Right lung (tissue), 5 donors: ENCODE measurements around the gene GPR62. TPM values are rescaled to one million over a fixed set of nuclear protein-coding genes. Genes with fewer than 3 reads are reported as not detected.

ENCODE experiments used
- DNase-seq, 2 donors: peaks; one replicate each; pipeline ENCODE4 v3.0.0-alpha.2; 2013
- polyA plus RNA-seq, 5 donors: library from polyadenylated mRNA; unstranded; fragments of 120-200 nt; gene quantifications; one replicate each; pipeline versions ENCODE4 v1.2.1 to v1.2.3, GENCODE V29; 2013; ENCODE audit warnings: inconsistent platforms in 1 of 5, low replicate concordance in 1 of 5; ENCODE audit not compliant: insufficient read length in 5 of 5, insufficient read depth in 1 of 5

Gene GPR62
- polyA plus RNA-seq, 5 donors, result 0.18 to 0.38 (median 0.28) TPM

- DNase-seq, result no peak
Measured at GRCh38 chr3:51949121-51949520, 6.1 kb upstream of the GPR62 start.

GRCh38 chr3:51950899-51951298, 4.3 kb upstream of the GPR62 start:
- DNase-seq, result no peak

GRCh38 chr3:51953445-51953844, 1.7 kb upstream of the GPR62 start:
- DNase-seq, result no peak

- DNase-seq, result no peak
Measured at GRCh38 chr3:51954105-51954504, 1.1 kb upstream of the GPR62 start.

GRCh38 chr3:51954713-51955112, 468 bp upstream of the GPR62 start:
- no peak for DNase-seq

GRCh38 chr3:51955893-51956770, 951 bp downstream of the GPR62 start:
- DNase-seq, result peak; percentile 71 to 72

- no peak for DNase-seq
Measured at GRCh38 chr3:51957520-51958205, 2.5 kb downstream of the GPR62 start.

- DNase-seq, result no peak
Measured at GRCh38 chr3:51958603-51959521, 3.7 kb downstream of the GPR62 start.

GRCh38 chr3:51959651-51960050, 4.5 kb downstream of the GPR62 start:
- no peak for DNase-seq

GRCh38 chr3:51960386-51960785, 5.2 kb downstream of the GPR62 start:
- no peak for DNase-seq

GRCh38 chr3:51961011-51961410, 5.8 kb downstream of the GPR62 start:
- no peak for DNase-seq

GRCh38 chr3:51961602-51962569, 6.7 kb downstream of the GPR62 start:
- no peak for DNase-seq

- no peak for DNase-seq
Measured at GRCh38 chr3:51962854-51963530, 7.8 kb downstream of the GPR62 start.

GRCh38 chr3:51963951-51964451, 8.8 kb downstream of the GPR62 start:
- no peak for DNase-seq

- DNase-seq, result no peak
Measured at GRCh38 chr3:51964521-51964920, 9.3 kb downstream of the GPR62 start.

GRCh38 chr3:51966016-51966415, 10.8 kb downstream of the GPR62 start:
- no peak for DNase-seq

- DNase-seq, result no peak
Measured at GRCh38 chr3:51966486-51966885, 11.3 kb downstream of the GPR62 start.

GRCh38 chr3:51966922-51967383, 11.8 kb downstream of the GPR62 start:
- DNase-seq, result no peak

GRCh38 chr3:51967384-51968169, 12.4 kb downstream of the GPR62 start, which contains the start of gene PCBP4:
Gene PCBP4, minus strand, starts transcription at chr3:51967454. Its CDS starts 6,214 bp downstream, at chr3:51961240.
- peak; percentile 60 to 67 for DNase-seq
